H1 (cell line): Measurements from ENCODE around the gene CAMK2A. TPM values are rescaled to one million over a fixed set of nuclear protein-coding genes. Genes with fewer than 3 reads are reported as not detected.

Experiments used
- CTCF ChIA-PET: fragments of 300-600 bp; sonication (Branson Sonifier 250); formaldehyde crosslinking; loops from one replicate; lab custom pipeline; 2021; ENCODE audit not compliant: partially characterized antibody; lab: Charles Lee
- POLR2A ChIA-PET: fragments of 300-600 bp; sonication (Branson Sonifier 250); formaldehyde crosslinking; loops from one replicate; lab custom pipeline; 2021; ENCODE audit warnings: inconsistent platforms; ENCODE audit not compliant: partially characterized antibody; lab: Charles Lee
- DNase-seq, 2 experiments: peaks; one replicate each; pipeline versions ENCODE4 v3.0.0 to v3.0.0-alpha.2; 2010 to 2022; ENCODE audit warnings: low spot score in 2 of 2, low read depth in 1 of 2, mixed read lengths in 1 of 2
- FAIRE-seq: peaks from 2 replicates; lab custom pipeline; 2011; peaks lifted over from hg19 to GRCh38; lab: Jason Lieb, UNC
- H2AFZ ChIP-seq: 2 replicates; pipeline ENCODE4 v1.8.1; 2012; ENCODE audit warnings: low read length, inconsistent platforms
- H2AK5ac ChIP-seq: 2 replicates; pipeline ENCODE4 v1.6.1; 2013; ENCODE audit warnings: low read depth, low read length
- H2BK120ac ChIP-seq: replicated peaks from 2 replicates; pipeline ENCODE3; 2013; ENCODE audit warnings: low read depth, low read length, inconsistent platforms
- H2BK12ac ChIP-seq: 2 replicates; pipeline ENCODE4 v1.6.1; 2013; ENCODE audit warnings: low read depth, low read length
- H2BK15ac ChIP-seq: 2 replicates; pipeline ENCODE4 v1.6.1; 2013; ENCODE audit warnings: low read length
- H2BK20ac ChIP-seq: 2 replicates; pipeline ENCODE4 v1.6.1; 2013; ENCODE audit warnings: low read length
- H2BK5ac ChIP-seq: 2 replicates; pipeline ENCODE4 v1.6.1; 2013; ENCODE audit warnings: low read depth, low read length
- H3K14ac ChIP-seq: 2 replicates; pipeline ENCODE4 v1.6.1; 2013; ENCODE audit warnings: inconsistent platforms; ENCODE audit not compliant: insufficient read length
- H3K18ac ChIP-seq: 2 replicates; pipeline ENCODE4 v1.6.1; 2013; ENCODE audit warnings: low read length; ENCODE audit errors: extremely low read depth
- H3K23ac ChIP-seq: 2 replicates; pipeline ENCODE4 v1.6.1; 2013; ENCODE audit warnings: inconsistent platforms; ENCODE audit not compliant: insufficient read length
- H3K23me2 ChIP-seq: 2 replicates; pipeline ENCODE4 v1.6.1; 2013; ENCODE audit warnings: low read depth, low read length
- H3K27ac ChIP-seq: 2 replicates; pipeline ENCODE4 v1.6.1; 2011; ENCODE audit warnings: low read depth, low read length, inconsistent platforms
- H3K27me3 ChIP-seq, 4 experiments: replicated peaks in 1 of 4; 1 replicate in 1 of 4; 2 replicates in 3 of 4; pipeline versions ENCODE4 v1.6.1 to v1.8.1; 2011 to 2013; ENCODE audit warnings: low read length in 3 of 4, mild to moderate bottlenecking in 3 of 4, inconsistent platforms in 2 of 4, mixed read lengths in 2 of 4, moderate library complexity in 1 of 4; ENCODE audit not compliant: control insufficient read depth in 3 of 4, insufficient read depth in 3 of 4; ENCODE audit errors: extremely low read depth in 1 of 4
- H3K36me3 ChIP-seq, 4 experiments: 2 replicates each; pipeline versions ENCODE4 v1.6.1 to v1.8.1; 2011 to 2013; ENCODE audit warnings: mild to moderate bottlenecking in 4 of 4, low read length in 3 of 4, moderate library complexity in 2 of 4, control low read depth in 1 of 4, inconsistent platforms in 1 of 4; ENCODE audit not compliant: insufficient read depth in 4 of 4, control insufficient read depth in 2 of 4
- H3K4ac ChIP-seq: replicated peaks from 2 replicates; pipeline ENCODE3; 2013; ENCODE audit warnings: low read length, low read depth, mixed read lengths, inconsistent platforms; ENCODE audit not compliant: insufficient read length
- H3K4me1 ChIP-seq, 4 experiments: replicated peaks in 1 of 4; 1 replicate in 1 of 4; 2 replicates in 3 of 4; pipeline versions ENCODE4 v1.6.1 to v1.8.1; 2011 to 2013; ENCODE audit warnings: low read length in 3 of 4, inconsistent platforms in 2 of 4, mixed read lengths in 1 of 4; ENCODE audit not compliant: insufficient read depth in 4 of 4, control insufficient read depth in 3 of 4
- H3K4me2 ChIP-seq, 2 experiments: 2 replicates each; pipeline versions ENCODE4 v1.6.1 to v1.8.1; 2011 to 2013; ENCODE audit warnings: low read depth in 2 of 2, low read length in 2 of 2, control low read depth in 1 of 2, inconsistent platforms in 1 of 2, mild to moderate bottlenecking in 1 of 2; ENCODE audit not compliant: insufficient read depth in 1 of 2
- H3K4me3 ChIP-seq, 4 experiments: fragments of 200-600, 300-600 bp in 1 of 4; sonication (generic), shearing (Covaris generic), sonication (Bioruptor Twin) in 1 of 4; 2 replicates each; pipeline versions ENCODE4 v1.5.1 to v1.8.1; 2011 to 2016; ENCODE audit warnings: low read length in 4 of 4, low read depth in 3 of 4, control low read depth in 2 of 4, inconsistent platforms in 2 of 4, mild to moderate bottlenecking in 2 of 4, mixed read lengths in 1 of 4, moderate library complexity in 1 of 4; ENCODE audit not compliant: insufficient read depth in 2 of 4; ENCODE audit errors: extremely low read depth in 1 of 4
- H3K56ac ChIP-seq: replicated peaks from 2 replicates; pipeline ENCODE3; 2013; ENCODE audit warnings: low read depth, mild to moderate bottlenecking, mixed read lengths, low read length, inconsistent platforms; ENCODE audit not compliant: insufficient read length
- H3K79me1 ChIP-seq: 2 replicates; pipeline ENCODE4 v1.6.1; 2013; ENCODE audit warnings: low read depth, low read length, control low read depth
- H3K79me2 ChIP-seq, 2 experiments: 2 replicates each; pipeline versions ENCODE4 v1.6.1 to v1.8.1; 2012 to 2013; ENCODE audit warnings: low read length in 2 of 2, mild to moderate bottlenecking in 2 of 2, inconsistent platforms in 1 of 2; ENCODE audit not compliant: insufficient read depth in 2 of 2, control insufficient read depth in 1 of 2
- H3K9ac ChIP-seq, 4 experiments: replicated peaks in 1 of 4; 1 replicate in 1 of 4; 2 replicates in 3 of 4; pipeline versions ENCODE4 v1.6.1 to v1.8.1; 2011 to 2013; ENCODE audit warnings: low read depth in 3 of 4, low read length in 3 of 4, control low read depth in 2 of 4, mild to moderate bottlenecking in 2 of 4, moderate library complexity in 2 of 4, inconsistent platforms in 1 of 4; ENCODE audit errors: extremely low read depth in 1 of 4
- H3K9me3 ChIP-seq, 2 experiments: 2 replicates each; pipeline versions ENCODE4 v1.6.1 to v1.8.1; 2012 to 2013; ENCODE audit warnings: mild to moderate bottlenecking in 2 of 2, moderate library complexity in 2 of 2, control low read depth in 1 of 2, inconsistent platforms in 1 of 2, low read depth in 1 of 2, low read length in 1 of 2, mixed read lengths in 1 of 2; ENCODE audit not compliant: insufficient read depth in 2 of 2
- H4K20me1 ChIP-seq, 2 experiments: replicated peaks in 1 of 2; 2 replicates each; pipeline versions ENCODE3 to v1.8.1; 2011 to 2013; ENCODE audit warnings: inconsistent platforms in 2 of 2, low read length in 2 of 2, mild to moderate bottlenecking in 1 of 2; ENCODE audit not compliant: insufficient read depth in 2 of 2, control insufficient read depth in 1 of 2
- H4K5ac ChIP-seq: 2 replicates; pipeline ENCODE4 v1.6.1; 2013; ENCODE audit warnings: low read length, low read depth, mixed read lengths, inconsistent platforms; ENCODE audit not compliant: insufficient read length
- H4K8ac ChIP-seq: 2 replicates; pipeline ENCODE4 v1.8.0; 2013; ENCODE audit warnings: mild to moderate bottlenecking, moderate library complexity, low read length, inconsistent platforms; ENCODE audit not compliant: insufficient read depth; ENCODE audit errors: extremely low read depth
- H4K91ac ChIP-seq: replicated peaks from 2 replicates; pipeline ENCODE3; 2013; ENCODE audit warnings: low read length, mixed read lengths, inconsistent platforms; ENCODE audit not compliant: insufficient read length
- CEBPB ChIP-seq: IDR thresholded peaks from 2 replicates; pipeline ENCODE4 v1.6.1; 2012; ENCODE audit warnings: low read depth, low read length
- HDAC2 ChIP-seq, 2 experiments: fragments of 300-600 bp in 1 of 2; sonication (generic) in 1 of 2; IDR thresholded peaks; 2 replicates each; pipeline ENCODE4 v1.6.1; 2011 to 2012; ENCODE audit warnings: low read depth in 2 of 2, low read length in 2 of 2, mild to moderate bottlenecking in 2 of 2, moderate library complexity in 2 of 2, borderline replicate concordance in 1 of 2, inconsistent platforms in 1 of 2
- WGBS, 2 experiments: shearing (Covaris generic) in 1 of 2; methylation state at CpG; one replicate each; pipeline versions ENCODE4 v1.1.6 to v1.1.7; 2013 to 2015; ENCODE audit warnings: low lambda C conversion rate in 2 of 2, mixed read lengths in 2 of 2, inconsistent platforms in 1 of 2, low coverage in 1 of 2, missing lambda C conversion rate in 1 of 2; ENCODE audit not compliant: insufficient replicate concordance in 2 of 2, insufficient coverage in 1 of 2, insufficient read length in 1 of 2; ENCODE audit errors: extremely low coverage in 1 of 2, missing lambda C conversion rate in 1 of 2; 5-methylcytosine and 5-hydroxymethylcytosine counted together
- polyA plus RNA-seq, 7 experiments: library from polyadenylated mRNA; depleted of rRNA in 3 of 7; stranded (reverse) in 5 of 7; unstranded in 2 of 7; fragments of >200 nt in 5 of 7; fragments of 200-250 nt in 2 of 7; gene quantifications; 1 replicate in 5 of 7; 2 replicates in 1 of 7; 4 replicates in 1 of 7; pipeline versions ENCODE4 v1.2.1 to v1.2.3, GENCODE V29; 2011 to 2013; ENCODE audit warnings: missing spikeins in 2 of 7, mixed read lengths in 2 of 7
- total RNA-seq: library from RNA; stranded (reverse); fragmentation: NEBNext Ultra II Directional; extraction: Animal tissue kit (Norgen Biotek cat#: 25700); gene quantifications from 2 replicates; pipeline ENCODE4 v1.2.1, GENCODE V29; 2021

CAMK2A gene
- total and polyA plus RNA-seq, 2 of the 8 experiments (the other 6 are each of a cell fraction or from before 2014, with no cell fraction given), result 0.20 to 0.28 TPM

DNA sequence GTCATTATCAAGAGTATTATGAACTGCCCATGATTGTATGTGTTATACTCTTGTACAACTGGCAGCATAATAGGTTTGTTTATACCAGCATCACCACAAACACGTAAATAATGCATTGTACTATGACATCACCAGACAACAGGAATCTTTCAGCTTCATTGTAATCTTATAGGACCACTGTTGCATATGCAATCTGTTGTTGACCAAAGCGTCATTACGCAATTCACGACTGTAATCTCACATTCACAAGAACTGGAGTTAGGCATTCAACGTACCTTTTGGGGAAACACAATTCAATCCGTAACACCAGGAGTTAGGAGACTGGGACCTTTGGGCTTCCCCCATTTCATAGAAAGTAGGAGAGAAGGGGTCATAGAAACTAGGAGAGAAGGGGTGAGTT, 33.5 kb upstream of the CAMK2A start:
- Histone ChIP-seq H4K20me1 (no peaks in the 10 kb centered on the region), H2AK5ac (no peak overlapping the region), H4K91ac (no peak overlapping the region), H2BK12ac (no peak overlapping the region), H3K23me2 (no peaks in the 10 kb centered on the region), H3K27me3 (no peaks in the 10 kb centered on the region), H3K4me1 (peaks cover 0 to 6% (median 1%) of the 10 kb centered on the region in 4 experiments; a peak in 4 of 7 replicates), H3K4me3 (no peak overlapping the region), H3K56ac (no peak overlapping the region), H3K23ac (no peak overlapping the region), H3K36me3 (no peaks in the 10 kb centered on the region), H3K18ac (no peak overlapping the region), H3K79me1 (no peaks in the 10 kb centered on the region), H3K4me2 (no peak overlapping the region), H3K9me3 (no peaks in the 10 kb centered on the region), H2BK5ac (no peak overlapping the region), H2AFZ (no peak overlapping the region), H3K4ac (no peak overlapping the region), H3K27ac (no peak overlapping the region), H3K14ac (no peak overlapping the region), H2BK15ac (no peak overlapping the region), H3K9ac (no peak overlapping the region), H4K5ac (no peak overlapping the region), H3K79me2 (no peaks in the 10 kb centered on the region), H4K8ac (no peak overlapping the region), H2BK120ac (no peak overlapping the region), H2BK20ac (no peak overlapping the region)
- CTCF ChIA-PET, result interaction anchor here (0.7 to 2.8 kb wide), 5 partner anchors 14 to 36 kb away, joined by 4 to 7 read pairs (median 4); no protein-coding TSS in a partner anchor
- FAIRE-seq (no peak), DNase-seq (no peak)
- 92% methylated on average over 6 of the region's 6 CpGs; no CpG with 5 or more reads in 1 of the 2 experiments for WGBS, 2 experiments
- POLR2A ChIA-PET, result no interaction called here
- TF ChIP-seq CEBPB (peak; percentile 67; the same call in 1 of the 2 replicates), HDAC2 (IDR thresholded peaks at IDR 0.05; ENCODE audit: borderline replicate concordance in 1 of 2, low read depth in 2 of 2, low read length in 2 of 2) (no peak)
